Effector memory CD4-positive, alpha-beta T cell (primary cell): ENCODE data around the gene SUPT5H.

Experiments
- DNase-seq, 3 donors: peaks; one replicate each; pipeline ENCODE4 v3.0.0-alpha.2; 2020
- H3K27ac ChIP-seq: 2 replicates; pipeline ENCODE4 v1.7.0; 2013; ENCODE audit warnings: mild to moderate bottlenecking, low read length, moderate library complexity; ENCODE audit not compliant: insufficient read depth, poor library complexity, severe bottlenecking
- H3K27me3 ChIP-seq: replicated peaks from 2 replicates; pipeline ENCODE4 v1.7.0; 2013; ENCODE audit warnings: mild to moderate bottlenecking, low read length; ENCODE audit not compliant: insufficient read depth, control insufficient read depth, poor library complexity, severe bottlenecking
- H3K36me3 ChIP-seq: 2 replicates; pipeline ENCODE4 v1.7.0; 2013; ENCODE audit warnings: mild to moderate bottlenecking, low read length, moderate library complexity; ENCODE audit not compliant: control insufficient read depth, insufficient read depth
- H3K4me1 ChIP-seq: 2 replicates; pipeline ENCODE4 v1.7.0; 2013; ENCODE audit warnings: low read length, mild to moderate bottlenecking; ENCODE audit not compliant: control insufficient read depth, insufficient read depth, poor library complexity, severe bottlenecking
- H3K4me3 ChIP-seq: 2 replicates; pipeline ENCODE4 v1.7.0; 2013; ENCODE audit warnings: low read length, low read depth, mild to moderate bottlenecking; ENCODE audit not compliant: insufficient read depth, poor library complexity, severe bottlenecking
- H3K9me3 ChIP-seq: 2 replicates; pipeline ENCODE4 v1.7.0; 2013; ENCODE audit warnings: mild to moderate bottlenecking, low read length, moderate library complexity; ENCODE audit not compliant: control insufficient read depth

SUPT5H gene

DNA sequence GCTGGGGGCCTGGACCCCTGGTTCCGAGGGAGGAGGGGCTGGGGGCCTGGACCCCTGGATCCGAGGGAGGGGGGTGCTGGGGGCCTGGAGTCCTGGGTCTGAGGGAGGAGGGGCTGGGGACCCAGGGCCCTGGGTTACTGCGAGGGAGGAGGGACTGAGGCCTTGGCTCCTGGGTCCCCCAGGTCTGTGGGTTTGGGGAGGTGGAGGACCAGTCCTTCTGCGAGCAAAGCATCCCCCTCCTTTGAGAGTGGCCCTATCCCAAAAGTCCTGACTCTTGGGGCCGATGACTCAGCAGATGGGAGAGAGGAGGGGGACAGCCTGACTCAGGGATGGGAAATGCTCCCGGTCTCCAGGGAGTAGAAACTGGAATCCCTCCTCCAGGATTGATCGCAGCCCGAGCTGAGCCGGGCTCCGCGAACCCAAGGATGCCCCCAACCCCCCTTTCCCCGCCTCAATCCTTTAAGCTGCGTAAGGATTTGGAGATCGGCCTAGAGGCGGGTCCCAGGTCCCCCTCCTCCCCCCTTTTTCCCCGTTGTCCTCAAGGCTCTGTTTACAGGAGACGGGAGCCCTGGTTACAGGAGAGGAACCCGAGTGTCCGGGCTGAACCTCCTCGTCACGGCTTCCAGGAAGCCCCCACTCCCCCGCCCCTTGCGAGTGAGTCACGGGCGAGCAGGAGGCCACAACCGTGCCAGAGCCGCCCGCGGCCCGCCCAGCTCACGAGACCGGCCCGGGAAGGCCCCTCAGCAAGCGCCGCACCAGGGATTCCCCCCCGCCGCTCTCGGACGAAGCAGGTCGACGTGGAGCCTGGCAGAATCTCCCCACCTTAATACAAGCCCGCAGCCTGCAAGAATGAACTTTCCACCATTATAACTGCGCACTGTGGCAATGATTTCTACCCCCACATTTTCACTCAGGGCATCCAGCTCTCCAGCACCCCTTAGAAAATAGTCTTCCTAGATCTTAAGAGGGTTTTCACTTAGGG lies 41.8 kb upstream of the SUPT5H start:
- DNase-seq, result peak; percentile 97 to 98 (median 98)
- Histone ChIP-seq H3K9me3 (no peaks in the 10 kb centered on the region), H3K4me3 (peak overlapping the region; percentile 60), H3K27ac (peak overlapping the region; percentile 100), H3K4me1 (peaks cover 59% of the 10 kb centered on the region), H3K36me3 (peaks cover 19% of the 10 kb centered on the region), H3K27me3 (no peaks in the 10 kb centered on the region)

DNA sequence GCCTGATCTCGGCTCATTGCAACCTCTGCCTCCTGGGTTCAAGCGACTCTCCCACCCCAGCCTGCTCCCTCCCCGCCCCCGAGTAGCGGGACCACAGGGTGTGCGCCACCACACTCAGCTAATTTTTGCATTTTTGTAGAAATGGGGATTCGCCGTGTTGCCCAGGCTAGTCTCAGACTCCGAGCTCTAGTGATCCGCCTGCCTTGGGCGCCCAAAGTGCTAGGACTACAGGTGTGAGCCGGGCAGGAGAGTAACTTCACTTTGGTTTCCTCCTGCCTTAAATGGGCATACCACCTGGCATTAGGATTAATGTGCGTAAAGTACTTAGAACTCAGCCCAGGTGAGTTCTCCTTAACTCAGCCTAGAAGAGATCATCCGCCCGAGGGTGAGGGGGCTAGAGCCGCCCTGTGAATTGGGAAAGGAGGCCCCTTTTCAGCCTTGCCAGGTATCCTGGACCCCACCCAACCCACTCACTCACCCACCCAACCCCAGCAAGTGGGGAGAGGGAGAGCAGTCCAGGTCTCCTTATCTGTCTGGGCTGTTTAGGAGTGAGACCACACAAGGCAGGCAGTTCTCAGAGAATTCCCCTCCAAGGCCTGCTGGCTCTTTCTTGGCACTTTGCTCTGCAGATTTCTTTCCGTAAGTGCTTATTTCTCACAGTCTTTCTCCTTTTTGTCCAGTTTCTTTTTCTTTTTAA lies 40.0 kb upstream of the SUPT5H start:
- Histone ChIP-seq H3K9me3 (no peaks in the 10 kb centered on the region), H3K4me1 (peaks cover 54% of the 10 kb centered on the region), H3K4me3 (peak overlapping the region; percentile 99), H3K27ac (peak overlapping the region; percentile 100), H3K36me3 (peaks cover 22% of the 10 kb centered on the region), H3K27me3 (no peaks in the 10 kb centered on the region)
- DNase-seq, result no peak

DNA sequence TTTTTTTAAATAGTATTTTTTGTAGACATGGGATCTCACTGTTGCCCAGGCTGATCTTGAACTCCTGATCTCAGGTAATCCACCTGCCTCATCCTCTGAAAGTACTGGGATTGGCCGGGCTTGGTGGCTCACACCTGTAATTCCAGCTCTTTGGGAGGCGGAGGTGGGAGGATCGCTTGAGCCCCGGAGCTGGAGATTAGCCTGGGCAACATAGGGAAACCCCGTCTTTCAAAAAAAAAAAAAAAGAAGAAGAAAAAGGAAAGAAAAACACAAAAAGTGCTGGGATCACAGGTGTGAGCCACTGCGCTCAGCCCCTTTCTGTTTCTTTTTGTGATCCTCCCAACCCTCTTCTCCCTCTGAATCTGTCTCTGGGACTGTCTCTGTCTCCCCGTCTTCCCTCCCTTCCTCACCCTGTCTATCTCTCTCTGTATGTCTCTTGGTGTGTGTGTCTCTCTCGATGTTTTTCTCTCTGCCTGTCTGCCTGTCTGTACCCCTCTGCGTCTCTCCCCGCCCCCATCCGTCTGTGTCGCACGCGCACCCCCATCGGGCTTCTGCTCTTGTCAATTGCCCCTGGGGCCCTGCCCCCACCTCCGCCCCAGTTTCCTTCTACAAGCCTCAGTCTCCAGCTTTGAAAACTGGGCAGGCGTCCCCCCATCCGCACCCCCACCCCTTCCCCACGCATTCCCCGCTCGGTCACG lies 39.3 kb upstream of the SUPT5H start:
- Histone ChIP-seq H3K9me3 (no peaks in the 10 kb centered on the region), H3K36me3 (peaks cover 22% of the 10 kb centered on the region), H3K27ac (peak overlapping the region; percentile 100), H3K4me1 (peaks cover 54% of the 10 kb centered on the region), H3K4me3 (peak overlapping the region; percentile 99), H3K27me3 (no peaks in the 10 kb centered on the region)
- DNase-seq, result peak; percentile 75 to 87 (median 78)

DNA sequence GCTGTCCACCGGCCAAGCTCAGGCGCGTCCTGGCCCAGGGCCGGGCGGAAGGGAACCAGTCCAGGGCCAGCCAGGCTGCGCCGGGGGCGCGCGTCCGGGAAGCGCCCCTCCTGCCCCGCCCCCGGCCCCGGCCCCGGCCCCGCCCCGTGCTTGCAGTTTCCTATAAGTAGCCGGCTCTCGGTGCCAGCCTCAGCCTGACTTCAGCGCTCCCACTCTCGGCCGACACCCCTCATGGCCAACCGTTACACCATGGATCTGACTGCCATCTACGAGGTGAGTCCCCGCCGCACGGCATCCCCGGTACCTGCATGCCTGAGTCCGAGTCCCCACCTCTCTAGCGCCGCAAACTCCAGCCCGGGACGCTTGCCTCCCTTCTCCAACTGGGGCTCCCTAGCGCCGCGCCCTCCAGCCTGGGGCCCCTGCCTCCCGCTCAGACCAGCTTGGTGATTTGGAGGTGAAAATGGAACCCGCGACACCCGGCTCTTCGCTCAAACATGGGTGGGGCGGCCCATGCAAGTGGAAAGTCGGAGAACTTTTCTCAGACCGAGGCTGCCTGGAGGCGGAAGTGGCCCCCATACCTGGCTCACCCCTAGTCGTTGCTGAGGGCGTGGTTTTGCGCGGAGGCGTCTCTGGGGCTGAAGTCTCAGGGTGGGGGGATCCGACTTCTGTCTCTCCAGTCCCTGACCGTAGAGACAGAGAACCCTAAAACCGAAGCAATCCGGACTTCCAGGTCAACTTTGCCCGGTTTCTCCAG lies 38.5 kb upstream of the SUPT5H start, which contains the start of gene ZFP36:
Gene ZFP36, plus strand, starts transcription at position 192 of the 754 bp plus-strand sequence. Its CDS starts 58 bp downstream, at position 250.
- Histone ChIP-seq H3K9me3 (no peaks in the 10 kb centered on the region), H3K36me3 (peaks cover 22% of the 10 kb centered on the region), H3K27me3 (no peaks in the 10 kb centered on the region), H3K4me3 (peak within 1 kb of the TSS; percentile 99), H3K27ac (peak within 1 kb of the TSS; percentile 100), H3K4me1 (peaks cover 55% of the 10 kb centered on the region)
- DNase-seq, result peak; percentile 83 to 91 (median 86)

DNA sequence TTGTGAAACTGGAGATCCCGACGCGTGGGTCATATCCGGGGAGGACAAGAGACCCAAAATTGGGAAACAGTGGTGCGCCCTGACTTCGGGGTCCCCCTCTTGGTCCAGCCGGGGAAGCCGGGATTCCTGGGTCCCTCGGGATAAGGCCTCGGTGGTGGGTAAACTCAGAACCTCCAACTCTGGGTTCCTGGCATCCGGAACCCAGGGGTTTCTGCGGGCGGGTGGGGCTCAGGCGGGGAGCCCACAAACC lies 38.0 kb upstream of the SUPT5H start:
- Histone ChIP-seq H3K4me3 (peak overlapping the region; percentile 99), H3K27me3 (no peaks in the 10 kb centered on the region), H3K4me1 (peaks cover 50% of the 10 kb centered on the region), H3K36me3 (peaks cover 22% of the 10 kb centered on the region), H3K27ac (peak overlapping the region; percentile 100), H3K9me3 (no peaks in the 10 kb centered on the region)
- DNase-seq, result peak in 1 of 3 donors; percentile 54

DNA sequence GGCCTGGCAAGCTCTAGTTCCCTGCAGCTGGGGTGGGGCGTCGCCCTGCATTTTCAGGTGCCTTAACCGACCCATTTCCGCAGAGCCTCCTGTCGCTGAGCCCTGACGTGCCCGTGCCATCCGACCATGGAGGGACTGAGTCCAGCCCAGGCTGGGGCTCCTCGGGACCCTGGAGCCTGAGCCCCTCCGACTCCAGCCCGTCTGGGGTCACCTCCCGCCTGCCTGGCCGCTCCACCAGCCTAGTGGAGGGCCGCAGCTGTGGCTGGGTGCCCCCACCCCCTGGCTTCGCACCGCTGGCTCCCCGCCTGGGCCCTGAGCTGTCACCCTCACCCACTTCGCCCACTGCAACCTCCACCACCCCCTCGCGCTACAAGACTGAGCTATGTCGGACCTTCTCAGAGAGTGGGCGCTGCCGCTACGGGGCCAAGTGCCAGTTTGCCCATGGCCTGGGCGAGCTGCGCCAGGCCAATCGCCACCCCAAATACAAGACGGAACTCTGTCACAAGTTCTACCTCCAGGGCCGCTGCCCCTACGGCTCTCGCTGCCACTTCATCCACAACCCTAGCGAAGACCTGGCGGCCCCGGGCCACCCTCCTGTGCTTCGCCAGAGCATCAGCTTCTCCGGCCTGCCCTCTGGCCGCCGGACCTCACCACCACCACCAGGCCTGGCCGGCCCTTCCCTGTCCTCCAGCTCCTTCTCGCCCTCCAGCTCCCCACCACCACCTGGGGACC lies 37.6 kb upstream of the SUPT5H start:
- Histone ChIP-seq H3K9me3 (no peaks in the 10 kb centered on the region), H3K36me3 (peaks cover 22% of the 10 kb centered on the region), H3K27me3 (no peaks in the 10 kb centered on the region), H3K4me1 (peaks cover 46% of the 10 kb centered on the region), H3K27ac (peak overlapping the region; percentile 100), H3K4me3 (peak overlapping the region; percentile 99)
- DNase-seq, result peak in 2 of 3 donors; percentile 44 to 68

DNA sequence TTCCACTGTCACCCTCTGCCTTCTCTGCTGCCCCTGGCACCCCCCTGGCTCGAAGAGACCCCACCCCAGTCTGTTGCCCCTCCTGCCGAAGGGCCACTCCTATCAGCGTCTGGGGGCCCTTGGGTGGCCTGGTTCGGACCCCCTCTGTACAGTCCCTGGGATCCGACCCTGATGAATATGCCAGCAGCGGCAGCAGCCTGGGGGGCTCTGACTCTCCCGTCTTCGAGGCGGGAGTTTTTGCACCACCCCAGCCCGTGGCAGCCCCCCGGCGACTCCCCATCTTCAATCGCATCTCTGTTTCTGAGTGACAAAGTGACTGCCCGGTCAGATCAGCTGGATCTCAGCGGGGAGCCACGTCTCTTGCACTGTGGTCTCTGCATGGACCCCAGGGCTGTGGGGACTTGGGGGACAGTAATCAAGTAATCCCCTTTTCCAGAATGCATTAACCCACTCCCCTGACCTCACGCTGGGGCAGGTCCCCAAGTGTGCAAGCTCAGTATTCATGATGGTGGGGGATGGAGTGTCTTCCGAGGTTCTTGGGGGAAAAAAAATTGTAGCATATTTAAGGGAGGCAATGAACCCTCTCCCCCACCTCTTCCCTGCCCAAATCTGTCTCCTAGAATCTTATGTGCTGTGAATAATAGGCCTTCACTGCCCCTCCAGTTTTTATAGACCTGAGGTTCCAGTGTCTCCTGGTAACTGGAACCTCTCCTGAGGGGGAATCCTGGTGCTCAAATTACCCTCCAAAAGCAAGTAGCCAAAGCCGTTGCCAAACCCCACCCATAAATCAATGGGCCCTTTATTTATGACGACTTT lies 36.8 kb upstream of the SUPT5H start:
- H3K36me3 ChIP-seq, result peaks cover 22% of the 10 kb centered on the region
- peak overlapping the region; percentile 99 for H3K4me3 ChIP-seq
- H3K4me1 ChIP-seq, result peaks cover 46% of the 10 kb centered on the region
- H3K27ac ChIP-seq, result peak overlapping the region; percentile 100
- no peaks in the 10 kb centered on the region for H3K9me3 ChIP-seq
- no peaks in the 10 kb centered on the region for H3K27me3 ChIP-seq
- DNase-seq, result peak in 2 of 3 donors; percentile 41 to 53

DNA sequence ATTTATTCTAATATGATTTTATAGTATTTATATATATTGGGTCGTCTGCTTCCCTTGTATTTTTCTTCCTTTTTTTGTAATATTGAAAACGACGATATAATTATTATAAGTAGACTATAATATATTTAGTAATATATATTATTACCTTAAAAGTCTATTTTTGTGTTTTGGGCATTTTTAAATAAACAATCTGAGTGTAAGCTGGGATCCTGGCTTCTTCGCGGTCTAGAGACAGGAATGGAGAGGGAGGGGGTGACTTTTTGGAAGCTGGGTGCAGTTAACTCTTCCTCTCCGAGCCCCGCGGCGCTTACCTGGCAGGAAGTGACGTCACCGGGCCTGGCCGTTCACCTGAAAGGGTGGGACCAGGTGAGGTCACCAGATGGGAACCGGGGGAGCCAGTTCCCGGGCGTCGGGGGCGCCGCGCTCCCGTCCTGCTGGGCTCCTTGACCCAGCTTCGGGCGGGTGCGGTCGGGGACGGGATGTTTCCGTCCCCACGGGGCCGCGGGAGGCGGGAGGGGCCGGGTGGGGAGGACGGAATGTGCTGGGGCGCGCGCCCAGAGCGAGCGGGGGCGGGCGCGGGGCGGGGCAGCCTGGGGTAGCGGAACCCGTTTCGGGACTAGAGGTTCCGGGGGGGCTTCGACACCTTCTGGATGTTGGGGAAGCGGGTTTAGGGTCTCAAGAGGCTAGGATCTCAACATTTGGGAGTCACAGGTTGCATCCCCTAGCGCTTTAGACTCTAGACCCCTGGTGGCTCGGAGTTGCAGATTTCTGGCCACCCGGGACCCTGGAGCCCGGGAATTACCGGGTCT lies 36.0 kb upstream of the SUPT5H start:
- Histone ChIP-seq H3K27me3 (no peaks in the 10 kb centered on the region), H3K4me3 (peak overlapping the region; percentile 99), H3K36me3 (peaks cover 22% of the 10 kb centered on the region), H3K4me1 (peaks cover 46% of the 10 kb centered on the region), H3K9me3 (no peaks in the 10 kb centered on the region), H3K27ac (peak overlapping the region; percentile 100)
- DNase-seq, result peak; percentile 86 to 92 (median 88)
